GM10847 (cell line): Measurements from ENCODE around the gene ZNF780A.

ENCODE experiments used
- POLR2A ChIP-seq: IDR thresholded peaks from 2 replicates; pipeline ENCODE4 v1.6.1; 2011; ENCODE audit not compliant: insufficient read length; ENCODE audit errors: extremely low read depth

ZNF780A gene

DNA sequence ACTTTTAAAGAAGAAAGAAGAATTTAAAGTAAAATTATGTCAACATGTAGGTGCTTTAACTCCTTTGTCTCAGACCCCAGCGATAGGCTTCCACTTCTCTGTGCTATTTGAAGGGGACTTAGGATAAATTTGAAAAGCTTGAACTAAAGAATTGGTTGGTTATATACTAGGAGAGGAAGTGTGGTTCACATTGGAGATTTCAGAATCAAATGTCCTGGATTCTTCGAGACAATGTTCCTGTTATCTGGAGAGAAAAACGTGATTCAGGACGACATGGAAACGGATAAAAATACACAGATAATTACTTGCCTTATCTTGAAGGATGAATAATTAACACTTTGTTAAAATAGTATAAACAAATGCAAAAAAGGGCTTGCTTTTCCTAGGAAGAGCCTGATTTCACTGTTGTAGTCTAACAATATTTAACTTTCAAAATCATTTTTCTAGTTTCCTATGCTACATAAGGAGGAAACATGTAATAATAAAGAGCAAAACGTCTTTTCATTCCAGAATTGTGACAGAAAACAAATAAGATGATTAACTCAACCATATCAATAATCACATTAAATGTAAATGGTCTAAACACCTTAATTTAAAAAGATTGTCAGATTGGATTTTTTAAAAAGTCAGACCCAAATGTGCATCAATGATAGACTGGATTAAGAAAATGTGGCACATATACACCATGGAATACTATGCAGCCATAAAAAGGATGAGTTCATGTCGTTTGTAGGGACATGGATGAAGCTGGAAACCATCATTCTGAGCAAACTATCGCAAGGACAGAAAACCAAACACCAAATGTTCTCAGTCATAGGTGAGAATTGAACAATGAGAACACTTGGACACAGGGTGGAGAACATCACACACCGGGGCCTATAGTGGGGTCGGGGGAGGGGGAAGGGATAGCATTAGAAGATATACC is 724 bp upstream of the ZNF780A start:
- TF ChIP-seq POLR2A: no peak

- TF ChIP-seq POLR2A: no peak
Measured at GRCh38 chr19:40089462-40089861, 1.3 kb downstream of the ZNF780A start.

DNA sequence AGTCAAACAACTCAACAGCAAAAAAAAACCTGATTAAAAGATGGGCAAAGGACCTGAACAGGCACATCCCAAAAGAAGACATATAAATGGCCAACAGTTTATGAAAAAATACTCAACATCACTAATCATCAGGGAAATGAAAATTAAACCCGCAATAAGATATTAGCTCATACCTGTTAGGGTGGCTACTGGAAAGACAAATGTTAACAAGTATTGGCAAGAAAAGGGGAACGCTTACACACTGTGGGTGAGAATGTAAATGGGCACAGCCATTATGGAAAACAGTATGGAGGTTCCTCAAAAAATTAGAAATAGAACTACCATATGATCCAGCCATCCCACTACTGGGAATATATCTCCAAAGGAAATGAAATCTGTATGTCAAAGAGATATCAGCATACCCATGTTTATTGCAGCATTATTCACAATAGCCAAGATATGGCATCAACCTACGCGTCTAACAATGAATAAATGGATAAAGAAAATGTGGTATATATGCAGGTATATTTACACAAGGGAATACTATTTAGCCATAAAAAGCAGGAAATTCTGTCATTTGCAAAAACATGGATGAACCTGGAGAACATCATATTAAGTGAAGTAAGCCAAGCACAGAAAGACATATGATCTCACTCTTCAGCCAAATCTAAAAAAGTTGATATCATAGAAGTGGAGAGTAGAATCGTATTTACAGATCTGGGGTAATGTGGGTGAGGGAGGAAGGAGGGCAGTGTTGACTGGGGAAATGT is 2.3 kb downstream of the ZNF780A start:
- TF ChIP-seq POLR2A: no peak

GRCh38 chr19:40084948-40085347 is 5.8 kb downstream of the ZNF780A start:
- no peak for TF ChIP-seq POLR2A

GRCh38 chr19:40081411-40081810 is 9.3 kb downstream of the ZNF780A start:
- no peak for TF ChIP-seq POLR2A

DNA sequence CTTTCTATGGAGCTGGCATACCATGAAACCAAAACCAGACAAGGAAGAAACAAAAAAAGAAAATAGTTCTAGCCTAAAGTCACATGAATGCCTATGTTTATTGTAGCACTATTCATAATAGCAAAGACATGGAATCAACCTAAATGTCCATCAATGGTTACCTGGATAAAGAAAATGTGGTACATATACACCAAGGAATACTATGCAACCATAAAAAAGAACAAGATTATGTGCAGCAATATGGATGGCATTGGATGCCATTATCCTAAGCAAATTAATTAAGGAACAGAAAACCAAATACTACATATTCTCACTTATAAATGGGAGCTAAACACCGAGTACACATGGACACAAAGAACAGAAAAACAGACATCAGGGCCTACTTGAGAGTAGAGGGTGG is 10.5 kb downstream of the ZNF780A start:
- TF ChIP-seq POLR2A: no peak

- TF ChIP-seq POLR2A: no peak
Measured at GRCh38 chr19:40078377-40078776, 12.4 kb downstream of the ZNF780A start.

DNA sequence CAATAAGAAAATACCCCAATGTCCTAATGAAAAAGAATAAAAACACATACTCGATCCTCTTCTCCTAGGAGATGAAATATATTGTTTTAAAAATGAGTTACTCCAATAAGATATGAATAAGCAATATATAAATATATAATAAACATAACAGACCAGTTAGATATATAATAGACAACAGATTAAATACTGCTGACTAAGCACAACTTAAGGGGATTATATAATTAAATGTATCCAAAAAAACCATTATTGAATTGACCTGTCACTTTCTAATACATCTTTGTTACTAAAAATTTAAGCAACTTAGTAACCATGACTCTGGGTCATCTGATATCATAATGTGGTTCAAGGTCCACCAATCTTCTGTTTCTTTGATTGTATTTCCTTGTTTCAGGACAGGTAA is 20.7 kb downstream of the ZNF780A start:
- no peak for TF ChIP-seq POLR2A

DNA sequence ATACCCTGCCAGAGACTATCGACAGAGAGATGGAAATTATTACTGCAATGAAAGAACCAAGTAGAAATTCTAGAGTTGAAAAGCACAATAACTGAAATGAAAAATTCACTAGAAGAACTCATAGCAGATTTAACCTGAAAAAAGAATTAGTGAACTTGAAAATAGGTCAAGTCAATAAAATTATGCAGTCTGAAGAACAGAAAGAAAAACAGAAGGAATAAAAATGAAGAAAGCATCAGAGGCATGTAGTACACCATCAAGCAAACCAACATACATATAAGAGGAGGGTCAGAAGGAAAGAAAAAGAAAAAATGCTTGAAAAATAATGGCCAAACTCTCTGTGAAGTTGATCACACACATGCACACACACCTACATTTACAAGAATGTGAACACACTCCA is 31.1 kb downstream of the ZNF780A start:
- no peak for TF ChIP-seq POLR2A

GRCh38 chr19:40057166-40057565 is 33.6 kb downstream of the ZNF780A start:
- no peak for TF ChIP-seq POLR2A

- no peak for TF ChIP-seq POLR2A
Measured at GRCh38 chr19:40056505-40056904, 34.2 kb downstream of the ZNF780A start.

DNA sequence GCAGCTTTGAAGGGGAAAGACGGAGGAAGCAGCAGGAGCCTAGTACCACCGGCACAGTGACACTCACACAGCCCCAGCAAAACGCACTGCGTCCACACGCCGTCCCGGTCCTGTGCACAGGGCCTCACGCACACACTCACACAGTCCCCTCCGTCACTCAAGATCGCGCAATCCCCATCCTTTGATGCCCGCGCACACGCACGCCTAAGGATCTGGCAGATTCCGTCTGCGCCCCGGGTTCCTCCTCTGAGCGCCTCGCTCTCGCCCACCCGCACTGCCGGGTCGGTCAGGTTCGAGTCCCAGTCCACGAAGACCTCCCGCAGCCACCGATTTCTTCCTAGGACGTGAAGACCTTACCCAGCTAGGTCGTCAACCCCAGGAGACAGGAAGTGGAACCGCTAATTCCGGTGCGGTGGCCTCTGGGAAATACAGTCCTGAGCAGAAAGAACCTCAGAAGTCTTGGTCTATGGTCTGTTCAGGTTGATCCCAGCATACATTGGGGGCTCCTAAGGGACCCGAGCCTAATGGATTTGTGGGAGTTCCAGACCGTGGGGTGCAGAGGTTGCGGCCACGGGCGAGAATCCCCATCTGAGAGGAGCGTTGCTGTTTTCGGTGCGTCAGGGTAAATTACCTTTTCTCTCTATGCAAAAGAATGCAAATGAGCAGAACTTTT is 34.8 kb downstream of the ZNF780A start, which contains the start of gene ZNF780B:
Gene ZNF780B (minus strand): TSS at position 400 of the 673 bp plus-strand sequence. CDS start 5,899 bp downstream, outside the sequence.
- peak; percentile 53 for TF ChIP-seq POLR2A

DNA sequence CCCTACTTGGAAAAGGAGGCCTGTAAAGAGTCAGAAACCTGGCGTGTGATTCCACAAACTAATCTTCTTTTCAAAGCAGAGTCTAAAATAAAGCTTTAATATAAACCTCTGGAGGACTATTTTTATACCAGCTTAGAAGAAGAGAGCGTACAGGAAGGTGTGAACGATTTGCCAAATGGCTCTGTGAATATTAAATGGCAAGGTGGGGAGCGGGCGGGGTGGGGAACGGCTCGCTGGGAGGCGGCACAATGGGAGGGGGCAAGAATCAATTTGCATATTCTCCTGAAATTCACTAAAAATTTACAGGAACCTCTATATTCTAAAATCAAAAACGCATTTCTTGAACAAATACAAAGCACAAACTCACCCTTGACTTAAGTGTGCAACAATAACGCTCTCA is 35.7 kb downstream of the ZNF780A start:
- TF ChIP-seq POLR2A: no peak

GRCh38 chr19:40054632-40055031 is 36.1 kb downstream of the ZNF780A start:
- no peak for TF ChIP-seq POLR2A

DNA sequence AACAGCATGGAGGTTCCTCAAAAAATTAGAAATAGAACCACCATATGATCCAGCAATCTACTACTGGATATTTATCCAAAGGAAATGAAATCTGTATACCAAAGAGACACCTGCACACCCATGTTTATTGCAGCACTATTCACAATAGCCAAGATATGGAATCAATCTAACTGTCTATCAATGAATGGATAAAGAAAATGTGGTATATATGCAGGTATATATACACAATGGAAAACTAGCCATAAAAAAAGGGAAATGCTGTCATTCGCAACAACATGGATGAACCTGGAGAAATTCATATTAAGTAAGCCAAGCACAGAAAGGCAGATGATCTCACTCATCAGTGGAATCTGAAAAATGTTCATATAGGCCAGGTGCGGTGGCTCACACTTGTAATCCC is 37.3 kb downstream of the ZNF780A start:
- TF ChIP-seq POLR2A: no peak

DNA sequence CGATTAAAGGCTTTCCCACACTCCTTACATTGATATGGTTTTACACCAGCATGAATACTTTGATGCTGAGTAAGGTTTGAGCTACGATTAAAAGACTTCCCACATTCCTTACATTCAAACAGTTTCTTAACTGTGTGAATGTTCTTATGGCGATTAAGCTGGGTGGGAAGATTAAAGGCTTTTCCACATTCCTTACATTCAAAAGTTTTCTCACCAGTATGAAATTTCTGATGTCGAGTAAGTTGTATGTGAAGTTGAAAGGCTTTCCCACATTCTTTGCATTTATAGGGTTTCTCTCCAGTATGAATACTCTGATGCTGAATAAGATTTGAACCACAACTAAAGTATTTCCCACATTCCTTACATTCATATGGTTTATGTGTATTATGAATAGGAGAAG is 54.7 kb downstream of the ZNF780A start:
- TF ChIP-seq POLR2A: no peak

DNA sequence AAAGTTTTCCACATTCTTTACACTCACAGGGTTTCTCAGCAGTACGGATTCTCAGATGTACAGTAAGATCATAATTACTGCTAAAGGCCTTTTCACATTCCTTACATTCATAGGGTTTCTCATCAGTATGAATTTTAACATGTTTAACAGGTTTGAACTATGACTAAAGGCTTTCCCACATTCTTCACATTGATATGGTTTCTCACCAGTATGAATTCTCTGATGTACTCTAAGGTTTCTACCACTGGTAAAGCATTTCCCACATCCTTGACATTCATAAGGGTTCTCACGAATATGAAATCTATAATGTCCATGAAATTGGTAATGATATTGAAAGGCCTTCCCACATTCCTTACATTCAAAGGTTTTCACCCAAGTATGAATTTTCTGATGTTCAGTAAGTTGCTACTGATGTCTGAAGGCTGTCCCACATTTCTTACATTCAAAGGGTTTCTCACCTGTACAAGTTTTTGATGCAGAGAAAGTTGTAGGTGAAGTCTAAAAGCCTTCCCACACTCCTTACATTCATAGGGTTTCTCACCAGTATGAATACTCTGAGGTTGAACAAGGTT is 56.7 kb downstream of the ZNF780A start:
- TF ChIP-seq POLR2A: no peak
